Measurements from ENCODE around the gene AHCYL2. TPM values are rescaled to one million over a fixed set of nuclear protein-coding genes. Genes with fewer than 3 reads are reported as not detected.

AHCYL2 gene
- total and polyA plus RNA-seq, 2 experiments from 2014 or later = 7.8 to 29.4 TPM

DNA sequence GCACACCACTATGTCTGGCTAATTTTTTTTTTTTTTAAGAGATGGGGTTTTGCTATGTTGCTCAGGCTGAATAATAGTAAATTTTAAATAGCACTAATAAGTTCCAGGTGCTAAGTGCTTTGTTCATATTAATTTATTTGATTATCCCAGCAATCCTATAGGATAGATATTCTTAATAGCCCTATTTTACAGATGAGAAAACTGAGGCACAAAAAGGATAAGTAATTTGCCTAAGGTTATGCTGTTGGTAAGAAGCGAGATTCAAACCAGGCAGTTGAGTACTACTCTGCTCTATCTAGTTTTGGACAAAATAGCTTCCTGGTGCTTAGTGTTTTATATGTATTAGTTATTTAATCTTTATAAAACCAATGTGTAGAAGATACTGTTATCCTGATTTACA is 136.9 kb downstream of the AHCYL2 start (continued):
- TF ChIP-seq POLR2AphosphoS5 (IDR thresholded peaks at IDR 0.05; ENCODE audit: low read depth) (no peak), REST (IDR thresholded peaks at IDR 0.05; ENCODE audit: unreplicated experiment) (no peak), ETS1 (IDR thresholded peaks at IDR 0.05) (no peak), CREB1 (CRISPR knock-in tag; IDR thresholded peaks at IDR 0.05; ENCODE audit: low read depth) (no peak), NANOG (IDR thresholded peaks at IDR 0.05; ENCODE audit: borderline replicate concordance) (no peak), JUNB (IDR thresholded peaks at IDR 0.05; ENCODE audit: unreplicated experiment) (no peak)
- TF ChIP-seq, protein P1, sequence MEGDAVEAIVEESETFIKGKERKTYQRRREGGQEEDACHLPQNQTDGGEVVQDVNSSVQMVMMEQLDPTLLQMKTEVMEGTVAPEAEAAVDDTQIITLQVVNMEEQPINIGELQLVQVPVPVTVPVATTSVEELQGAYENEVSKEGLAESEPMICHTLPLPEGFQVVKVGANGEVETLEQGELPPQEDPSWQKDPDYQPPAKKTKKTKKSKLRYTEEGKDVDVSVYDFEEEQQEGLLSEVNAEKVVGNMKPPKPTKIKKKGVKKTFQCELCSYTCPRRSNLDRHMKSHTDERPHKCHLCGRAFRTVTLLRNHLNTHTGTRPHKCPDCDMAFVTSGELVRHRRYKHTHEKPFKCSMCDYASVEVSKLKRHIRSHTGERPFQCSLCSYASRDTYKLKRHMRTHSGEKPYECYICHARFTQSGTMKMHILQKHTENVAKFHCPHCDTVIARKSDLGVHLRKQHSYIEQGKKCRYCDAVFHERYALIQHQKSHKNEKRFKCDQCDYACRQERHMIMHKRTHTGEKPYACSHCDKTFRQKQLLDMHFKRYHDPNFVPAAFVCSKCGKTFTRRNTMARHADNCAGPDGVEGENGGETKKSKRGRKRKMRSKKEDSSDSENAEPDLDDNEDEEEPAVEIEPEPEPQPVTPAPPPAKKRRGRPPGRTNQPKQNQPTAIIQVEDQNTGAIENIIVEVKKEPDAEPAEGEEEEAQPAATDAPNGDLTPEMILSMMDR (conservative IDR thresholded peaks at IDR 0.05; ENCODE audit: low read depth in 2 of 2) = no peak

DNA sequence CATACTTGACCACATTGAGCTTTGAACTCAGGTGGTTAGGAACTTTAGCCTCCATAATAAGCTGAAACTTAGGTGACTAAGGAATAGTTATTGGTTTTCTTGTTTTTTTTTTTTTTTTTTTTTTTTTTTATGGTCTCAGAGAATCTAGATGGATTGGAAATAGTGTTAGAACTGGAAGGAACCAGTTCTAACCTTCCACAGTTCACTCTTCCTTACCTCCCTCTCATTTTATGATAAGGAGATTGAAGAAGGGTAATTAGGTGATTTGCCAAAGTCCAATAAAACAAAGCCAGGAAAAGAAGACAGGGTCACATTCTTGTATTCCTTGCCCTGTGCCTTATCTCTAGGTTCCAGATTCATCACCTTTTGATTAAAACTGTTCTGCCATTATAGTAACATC is 137.7 kb downstream of the AHCYL2 start:
- H3K27me3 Mint-ChIP-seq (ENCODE audit: insufficient read depth, low read depth, poor library complexity) = peaks cover 5% of the 10 kb centered on the region
- DNase-seq (ENCODE audit: low spot score) = no peak
- Histone ChIP-seq H3K4me2 (no peak overlapping the region), H3K27me3 (ENCODE audit: insufficient read depth) (no peaks in the 10 kb centered on the region), H3K79me2 (replicated peaks; ENCODE audit: insufficient read depth) (no peaks in the 10 kb centered on the region), H2AFZ (no peak overlapping the region), H3F3A (replicated peaks; ENCODE audit: low read depth) (no peaks in the 10 kb centered on the region), H3K4me3 (no peak overlapping the region), H3K27ac (ENCODE audit: low read depth) (no peak overlapping the region), H3K9me2 (ENCODE audit: insufficient read depth) (no peaks in the 10 kb centered on the region), H4K20me1 (replicated peaks; ENCODE audit: insufficient read depth) (no peaks in the 10 kb centered on the region), H3K4me1 (ENCODE audit: insufficient read depth) (peaks cover 3% of the 10 kb centered on the region; the same call in 1 of the 2 replicates), H3K36me3 (ENCODE audit: insufficient read depth) (no peaks in the 10 kb centered on the region)
- ATAC-seq = no peak
- H3K9me3 Mint-ChIP-seq = no peaks in the 10 kb centered on the region
- H3K36me3 Mint-ChIP-seq (ENCODE audit: low read depth) = no peaks in the 10 kb centered on the region
- no peak overlapping the region for H3K27ac Mint-ChIP-seq
- peaks cover 4% of the 10 kb centered on the region; the same call in 1 of the 3 replicates for H3K4me1 Mint-ChIP-seq
- no peak overlapping the region for H3K4me3 Mint-ChIP-seq
- no peak for TF ChIP-seq STAT1 (IDR thresholded peaks at IDR 0.05; ENCODE audit: unreplicated experiment)
- TF ChIP-seq ZNF114 (CRISPR knock-in tag; IDR thresholded peaks at IDR 0.05) = no peak
- no peak for TF ChIP-seq ETS1 (IDR thresholded peaks at IDR 0.05)
- TF ChIP-seq POLR2AphosphoS5 (IDR thresholded peaks at IDR 0.05; ENCODE audit: low read depth) = no peak
- TF ChIP-seq EZH2phosphoT487 (IDR thresholded peaks at IDR 0.05; ENCODE audit: unreplicated experiment) = no peak
- TF ChIP-seq, protein P2, sequence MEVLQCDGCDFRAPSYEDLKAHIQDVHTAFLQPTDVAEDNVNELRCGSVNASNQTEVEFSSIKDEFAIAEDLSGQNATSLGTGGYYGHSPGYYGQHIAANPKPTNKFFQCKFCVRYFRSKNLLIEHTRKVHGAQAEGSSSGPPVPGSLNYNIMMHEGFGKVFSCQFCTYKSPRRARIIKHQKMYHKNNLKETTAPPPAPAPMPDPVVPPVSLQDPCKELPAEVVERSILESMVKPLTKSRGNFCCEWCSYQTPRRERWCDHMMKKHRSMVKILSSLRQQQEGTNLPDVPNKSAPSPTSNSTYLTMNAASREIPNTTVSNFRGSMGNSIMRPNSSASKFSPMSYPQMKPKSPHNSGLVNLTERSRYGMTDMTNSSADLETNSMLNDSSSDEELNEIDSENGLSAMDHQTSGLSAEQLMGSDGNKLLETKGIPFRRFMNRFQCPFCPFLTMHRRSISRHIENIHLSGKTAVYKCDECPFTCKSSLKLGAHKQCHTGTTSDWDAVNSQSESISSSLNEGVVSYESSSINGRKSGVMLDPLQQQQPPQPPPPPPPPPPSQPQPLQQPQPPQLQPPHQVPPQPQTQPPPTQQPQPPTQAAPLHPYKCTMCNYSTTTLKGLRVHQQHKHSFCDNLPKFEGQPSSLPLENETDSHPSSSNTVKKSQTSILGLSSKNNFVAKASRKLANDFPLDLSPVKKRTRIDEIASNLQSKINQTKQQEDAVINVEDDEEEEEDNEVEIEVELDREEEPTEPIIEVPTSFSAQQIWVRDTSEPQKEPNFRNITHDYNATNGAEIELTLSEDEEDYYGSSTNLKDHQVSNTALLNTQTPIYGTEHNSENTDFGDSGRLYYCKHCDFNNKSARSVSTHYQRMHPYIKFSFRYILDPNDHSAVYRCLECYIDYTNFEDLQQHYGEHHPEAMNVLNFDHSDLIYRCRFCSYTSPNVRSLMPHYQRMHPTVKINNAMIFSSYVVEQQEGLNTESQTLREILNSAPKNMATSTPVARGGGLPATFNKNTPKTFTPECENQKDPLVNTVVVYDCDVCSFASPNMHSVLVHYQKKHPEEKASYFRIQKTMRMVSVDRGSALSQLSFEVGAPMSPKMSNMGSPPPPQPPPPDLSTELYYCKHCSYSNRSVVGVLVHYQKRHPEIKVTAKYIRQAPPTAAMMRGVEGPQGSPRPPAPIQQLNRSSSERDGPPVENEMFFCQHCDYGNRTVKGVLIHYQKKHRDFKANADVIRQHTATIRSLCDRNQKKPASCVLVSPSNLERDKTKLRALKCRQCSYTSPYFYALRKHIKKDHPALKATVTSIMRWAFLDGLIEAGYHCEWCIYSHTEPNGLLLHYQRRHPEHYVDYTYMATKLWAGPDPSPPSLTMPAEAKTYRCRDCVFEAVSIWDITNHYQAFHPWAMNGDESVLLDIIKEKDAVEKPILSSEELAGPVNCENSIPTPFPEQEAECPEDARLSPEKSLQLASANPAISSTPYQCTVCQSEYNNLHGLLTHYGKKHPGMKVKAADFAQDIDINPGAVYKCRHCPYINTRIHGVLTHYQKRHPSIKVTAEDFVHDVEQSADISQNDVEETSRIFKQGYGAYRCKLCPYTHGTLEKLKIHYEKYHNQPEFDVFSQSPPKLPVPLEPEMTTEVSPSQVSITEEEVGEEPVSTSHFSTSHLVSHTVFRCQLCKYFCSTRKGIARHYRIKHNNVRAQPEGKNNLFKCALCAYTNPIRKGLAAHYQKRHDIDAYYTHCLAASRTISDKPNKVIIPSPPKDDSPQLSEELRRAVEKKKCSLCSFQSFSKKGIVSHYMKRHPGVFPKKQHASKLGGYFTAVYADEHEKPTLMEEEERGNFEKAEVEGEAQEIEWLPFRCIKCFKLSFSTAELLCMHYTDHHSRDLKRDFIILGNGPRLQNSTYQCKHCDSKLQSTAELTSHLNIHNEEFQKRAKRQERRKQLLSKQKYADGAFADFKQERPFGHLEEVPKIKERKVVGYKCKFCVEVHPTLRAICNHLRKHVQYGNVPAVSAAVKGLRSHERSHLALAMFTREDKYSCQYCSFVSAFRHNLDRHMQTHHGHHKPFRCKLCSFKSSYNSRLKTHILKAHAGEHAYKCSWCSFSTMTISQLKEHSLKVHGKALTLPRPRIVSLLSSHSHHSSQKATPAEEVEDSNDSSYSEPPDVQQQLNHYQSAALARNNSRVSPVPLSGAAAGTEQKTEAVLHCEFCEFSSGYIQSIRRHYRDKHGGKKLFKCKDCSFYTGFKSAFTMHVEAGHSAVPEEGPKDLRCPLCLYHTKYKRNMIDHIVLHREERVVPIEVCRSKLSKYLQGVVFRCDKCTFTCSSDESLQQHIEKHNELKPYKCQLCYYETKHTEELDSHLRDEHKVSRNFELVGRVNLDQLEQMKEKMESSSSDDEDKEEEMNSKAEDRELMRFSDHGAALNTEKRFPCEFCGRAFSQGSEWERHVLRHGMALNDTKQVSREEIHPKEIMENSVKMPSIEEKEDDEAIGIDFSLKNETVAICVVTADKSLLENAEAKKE (CRISPR knock-in tag; IDR thresholded peaks at IDR 0.05) = no peak
- no peak for TF ChIP-seq JUNB (IDR thresholded peaks at IDR 0.05; ENCODE audit: unreplicated experiment)

All from GM23338 (cell line).